ENCODE data around the gene WDR4.

Gene WDR4

DNA sequence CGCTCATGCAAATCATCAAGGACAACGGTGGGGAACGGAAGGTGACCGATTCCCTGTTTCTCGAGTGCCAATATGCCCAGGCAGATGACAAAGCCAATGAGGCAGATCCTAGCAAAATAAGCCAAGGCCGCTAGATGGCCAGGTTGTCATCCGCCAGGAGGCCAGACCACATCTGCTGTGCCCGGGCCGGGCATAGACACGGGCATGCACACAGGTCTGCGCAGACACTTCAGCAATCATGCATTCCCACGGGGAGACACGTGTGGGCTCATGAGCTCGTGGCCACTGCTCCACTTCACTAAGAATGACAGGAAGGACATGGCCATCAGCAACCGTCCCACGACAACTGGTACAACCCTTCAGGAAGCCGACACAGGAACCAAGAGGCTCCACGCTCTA, 23.4 kb downstream of the WDR4 start:
- Histone ChIP-seq H3K18ac (ENCODE audit: low read length) (no peak overlapping the region), H3K79me1 (ENCODE audit: low read length) (no peaks in the 10 kb centered on the region), H3K4me3 (ENCODE audit: low read depth, low read length) (peak overlapping the region; percentile 8), H4K8ac (ENCODE audit: low read depth, low read length) (no peak overlapping the region), H3K27me3 (ENCODE audit: insufficient read depth, low read length) (no peaks in the 10 kb centered on the region), H2AFZ (ENCODE audit: insufficient read depth, low read length, poor library complexity) (no peak overlapping the region), H4K12ac (ENCODE audit: low read depth, low read length) (no peak overlapping the region), H3K27ac (ENCODE audit: low read depth, low read length) (no peak overlapping the region), H2BK120ac (ENCODE audit: insufficient read depth, low read length, poor library complexity) (no peak overlapping the region), H3K9ac (ENCODE audit: low read length) (no peak overlapping the region), H3K4me1 (ENCODE audit: control insufficient read depth in 1 of 2, insufficient read depth in 2 of 2, low read length in 2 of 2) (no peaks in the 10 kb centered on the region), H3K23ac (ENCODE audit: low read length) (no peak overlapping the region), H3K4me2 (ENCODE audit: low read length) (no peak overlapping the region), H4K91ac (ENCODE audit: low read depth, low read length) (no peak overlapping the region), H2BK12ac (ENCODE audit: low read length) (no peak overlapping the region), H2BK5ac (ENCODE audit: low read depth, low read length, poor library complexity) (no peak overlapping the region), H3K4ac (ENCODE audit: low read depth, low read length) (no peak overlapping the region), H3K9me3 (ENCODE audit: insufficient read depth, low read depth, low read length) (peaks cover 2% of the 10 kb centered on the region), H3K36me3 (ENCODE audit: control insufficient read depth in 1 of 2, insufficient read depth in 2 of 2, low read length in 2 of 2) (peaks cover 87 to 88% of the 10 kb centered on the region in 2 experiments), H3K14ac (ENCODE audit: low read length) (no peak overlapping the region), H2AK5ac (ENCODE audit: low read length) (no peak overlapping the region), H3K79me2 (ENCODE audit: control insufficient read depth, insufficient read depth, low read length, poor library complexity) (no peaks in the 10 kb centered on the region)
- WGBS (ENCODE audit: extremely low coverage, insufficient coverage, insufficient read length), result no CpG with 5 or more reads among the region's 18 CpGs
- no peak for DNase-seq

DNA sequence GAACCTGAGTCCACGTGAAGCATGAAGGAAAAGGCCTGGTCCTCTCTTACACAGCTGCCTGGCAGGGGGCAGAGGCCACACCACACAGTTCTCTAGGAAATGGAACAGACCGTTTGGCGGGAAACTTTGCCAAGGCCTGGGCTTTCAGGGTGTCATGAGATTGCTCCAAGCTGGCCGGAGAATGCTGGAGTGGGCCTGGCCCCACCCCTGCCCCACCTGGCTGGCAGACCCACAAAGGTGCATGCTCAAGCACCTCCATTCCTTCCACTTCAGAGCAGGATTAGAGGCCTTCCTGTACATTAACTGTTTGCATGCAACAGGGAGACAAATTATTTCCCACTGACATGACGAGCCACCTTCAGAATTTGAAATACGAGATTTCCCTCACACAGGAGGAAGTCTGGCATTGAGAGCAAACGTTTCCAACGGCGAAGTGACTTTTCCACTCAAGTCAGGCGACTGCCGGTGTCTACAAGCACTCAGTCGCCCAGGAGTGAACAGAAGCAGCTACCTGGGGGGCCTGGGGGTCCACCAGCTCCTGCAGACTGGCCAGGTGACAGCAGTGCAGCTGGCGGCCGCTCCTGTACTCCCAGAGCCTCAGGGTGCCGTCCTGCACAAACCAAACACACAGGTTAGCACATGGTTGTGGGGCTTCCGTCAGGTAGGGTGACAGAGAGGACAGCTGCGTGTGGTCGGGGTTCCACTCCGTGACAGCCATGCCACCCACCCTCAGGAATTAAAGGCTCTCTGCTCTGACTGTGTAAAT, 24.0 kb downstream of the WDR4 start:
- H2AK5ac ChIP-seq (ENCODE audit: low read length), result no peak overlapping the region
- no peak overlapping the region for H3K14ac ChIP-seq (ENCODE audit: low read length)
- no peaks in the 10 kb centered on the region for H3K4me1 ChIP-seq (ENCODE audit: control insufficient read depth in 1 of 2, insufficient read depth in 2 of 2, low read length in 2 of 2)
- no peaks in the 10 kb centered on the region for H3K79me1 ChIP-seq (ENCODE audit: low read length)
- no peaks in the 10 kb centered on the region for H3K27me3 ChIP-seq (ENCODE audit: insufficient read depth, low read length)
- H2BK120ac ChIP-seq (ENCODE audit: insufficient read depth, low read length, poor library complexity), result no peak overlapping the region
- H4K8ac ChIP-seq (ENCODE audit: low read depth, low read length), result no peak overlapping the region
- no peak overlapping the region for H4K12ac ChIP-seq (ENCODE audit: low read depth, low read length)
- no peak overlapping the region for H3K4me2 ChIP-seq (ENCODE audit: low read length)
- H2BK5ac ChIP-seq (ENCODE audit: low read depth, low read length, poor library complexity), result no peak overlapping the region
- H3K27ac ChIP-seq (ENCODE audit: low read depth, low read length), result no peak overlapping the region
- H3K4ac ChIP-seq (ENCODE audit: low read depth, low read length), result no peak overlapping the region
- no peak for DNase-seq
- H3K9me3 ChIP-seq (ENCODE audit: insufficient read depth, low read depth, low read length), result peaks cover under 1% of the 10 kb centered on the region
- H3K36me3 ChIP-seq (ENCODE audit: control insufficient read depth in 1 of 2, insufficient read depth in 2 of 2, low read length in 2 of 2), result peaks cover 88 to 90% of the 10 kb centered on the region in 2 experiments
- no peak overlapping the region for H2AFZ ChIP-seq (ENCODE audit: insufficient read depth, low read length, poor library complexity)
- no peak overlapping the region for H3K23ac ChIP-seq (ENCODE audit: low read length)
- H3K79me2 ChIP-seq (ENCODE audit: control insufficient read depth, insufficient read depth, low read length, poor library complexity), result no peaks in the 10 kb centered on the region
- H4K91ac ChIP-seq (ENCODE audit: low read depth, low read length), result no peak overlapping the region
- no peak overlapping the region for H3K9ac ChIP-seq (ENCODE audit: low read length)
- H3K4me3 ChIP-seq (ENCODE audit: low read depth, low read length), result no peak overlapping the region
- H3K18ac ChIP-seq (ENCODE audit: low read length), result no peak overlapping the region
- H2BK12ac ChIP-seq (ENCODE audit: low read length), result no peak overlapping the region
- no CpG with 5 or more reads among the region's 19 CpGs for WGBS (ENCODE audit: extremely low coverage, insufficient coverage, insufficient read length)

DNA sequence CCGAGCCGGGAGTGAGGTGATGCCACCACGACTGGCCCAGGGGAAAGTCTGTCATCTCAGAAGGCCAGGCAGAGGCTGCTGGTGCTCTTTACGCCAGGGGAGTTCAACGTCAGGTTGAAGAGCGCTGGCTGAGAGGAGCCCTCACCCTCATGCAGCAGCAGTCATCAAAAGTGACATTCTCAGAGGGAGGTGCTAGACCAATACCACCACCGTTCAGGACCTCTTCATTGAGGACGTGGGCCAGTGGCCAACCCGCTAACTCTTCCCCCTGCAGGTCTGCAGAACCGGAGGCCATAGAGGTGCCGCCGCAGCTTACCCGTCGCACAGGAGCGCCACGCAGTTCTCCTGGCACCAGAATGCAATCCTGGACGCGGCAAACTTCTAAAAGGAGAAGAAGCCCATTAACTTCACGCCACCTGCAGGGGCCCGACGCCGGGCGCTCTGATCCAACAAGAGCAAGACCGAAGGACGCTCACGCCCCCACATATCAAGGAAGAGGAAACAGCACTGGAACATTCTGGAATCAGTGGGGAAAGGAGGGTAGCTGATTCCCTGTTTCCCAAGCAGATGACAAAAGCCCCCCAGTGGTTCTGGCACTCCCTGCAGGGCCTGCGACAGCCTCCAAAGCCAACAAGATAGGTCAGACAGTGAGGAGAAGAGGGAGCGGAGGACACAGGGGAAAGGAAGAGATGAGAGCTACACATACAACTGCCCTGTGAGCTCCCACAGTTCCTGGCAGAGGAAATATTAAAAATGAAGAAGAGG, 24.9 kb downstream of the WDR4 start:
- no peak overlapping the region for H3K9ac ChIP-seq (ENCODE audit: low read length)

DNA sequence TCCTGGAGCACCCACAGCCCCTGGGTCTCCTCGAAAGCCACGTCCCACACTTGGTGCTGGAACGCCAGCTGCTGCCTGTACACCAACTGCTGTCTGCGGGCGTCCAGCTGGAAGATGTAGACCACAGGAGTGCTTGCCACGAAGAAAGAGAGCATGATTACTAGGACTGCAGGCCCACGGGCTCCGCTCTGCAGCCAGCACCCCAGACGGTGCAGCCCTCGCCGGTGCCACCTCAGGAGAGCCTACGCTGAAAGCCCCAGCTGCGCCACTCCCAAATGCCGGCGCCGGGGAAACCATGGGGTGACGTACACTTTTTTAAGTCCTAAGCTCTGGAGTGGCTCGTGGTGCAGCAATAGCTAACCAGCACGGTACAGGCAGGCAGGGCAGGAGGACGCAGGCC, 25.7 kb downstream of the WDR4 start:
- no peaks in the 10 kb centered on the region for H3K9me3 ChIP-seq (ENCODE audit: insufficient read depth, low read depth, low read length)
- H2AK5ac ChIP-seq (ENCODE audit: low read length), result no peak overlapping the region
- H3K79me1 ChIP-seq (ENCODE audit: low read length), result no peaks in the 10 kb centered on the region
- H3K4me3 ChIP-seq (ENCODE audit: low read depth, low read length), result no peak overlapping the region
- no peak overlapping the region for H3K27ac ChIP-seq (ENCODE audit: low read depth, low read length)
- H3K27me3 ChIP-seq (ENCODE audit: insufficient read depth, low read length), result no peaks in the 10 kb centered on the region
- H3K4me2 ChIP-seq (ENCODE audit: low read length), result no peak overlapping the region
- no peak overlapping the region for H4K8ac ChIP-seq (ENCODE audit: low read depth, low read length)
- no peak overlapping the region for H2BK120ac ChIP-seq (ENCODE audit: insufficient read depth, low read length, poor library complexity)
- H2BK12ac ChIP-seq (ENCODE audit: low read length), result no peak overlapping the region
- no peak for DNase-seq
- H3K36me3 ChIP-seq (ENCODE audit: control insufficient read depth in 1 of 2, insufficient read depth in 2 of 2, low read length in 2 of 2), result peaks cover 89 to 91% of the 10 kb centered on the region in 2 experiments
- H4K91ac ChIP-seq (ENCODE audit: low read depth, low read length), result no peak overlapping the region
- no peak overlapping the region for H3K14ac ChIP-seq (ENCODE audit: low read length)
- no peaks in the 10 kb centered on the region for H3K4me1 ChIP-seq (ENCODE audit: control insufficient read depth in 1 of 2, insufficient read depth in 2 of 2, low read length in 2 of 2)
- no peak overlapping the region for H3K23ac ChIP-seq (ENCODE audit: low read length)
- no peak overlapping the region for H2BK5ac ChIP-seq (ENCODE audit: low read depth, low read length, poor library complexity)
- no peaks in the 10 kb centered on the region for H3K79me2 ChIP-seq (ENCODE audit: control insufficient read depth, insufficient read depth, low read length, poor library complexity)
- H3K18ac ChIP-seq (ENCODE audit: low read length), result no peak overlapping the region
- WGBS (ENCODE audit: extremely low coverage, insufficient coverage, insufficient read length), result no CpG with 5 or more reads among the region's 20 CpGs
- H4K12ac ChIP-seq (ENCODE audit: low read depth, low read length), result no peak overlapping the region
- H2AFZ ChIP-seq (ENCODE audit: insufficient read depth, low read length, poor library complexity), result no peak overlapping the region
- no peak overlapping the region for H3K4ac ChIP-seq (ENCODE audit: low read depth, low read length)
- H3K9ac ChIP-seq (ENCODE audit: low read length), result no peak overlapping the region

More for the DNA sequence above, 24.9 kb downstream of the WDR4 start:
- Histone ChIP-seq H3K79me2 (ENCODE audit: control insufficient read depth, insufficient read depth, low read length, poor library complexity) (no peaks in the 10 kb centered on the region), H3K9me3 (ENCODE audit: insufficient read depth, low read depth, low read length) (no peaks in the 10 kb centered on the region), H4K12ac (ENCODE audit: low read depth, low read length) (no peak overlapping the region), H3K4me1 (ENCODE audit: control insufficient read depth in 1 of 2, insufficient read depth in 2 of 2, low read length in 2 of 2) (no peaks in the 10 kb centered on the region), H3K79me1 (ENCODE audit: low read length) (no peaks in the 10 kb centered on the region), H2AK5ac (ENCODE audit: low read length) (no peak overlapping the region), H4K91ac (ENCODE audit: low read depth, low read length) (no peak overlapping the region), H3K23ac (ENCODE audit: low read length) (no peak overlapping the region), H3K27ac (ENCODE audit: low read depth, low read length) (no peak overlapping the region), H3K4me3 (ENCODE audit: low read depth, low read length) (no peak overlapping the region), H3K18ac (ENCODE audit: low read length) (no peak overlapping the region), H3K4me2 (ENCODE audit: low read length) (no peak overlapping the region), H2BK5ac (ENCODE audit: low read depth, low read length, poor library complexity) (no peak overlapping the region), H2BK12ac (ENCODE audit: low read length) (no peak overlapping the region), H3K14ac (ENCODE audit: low read length) (no peak overlapping the region), H3K27me3 (ENCODE audit: insufficient read depth, low read length) (no peaks in the 10 kb centered on the region), H2AFZ (ENCODE audit: insufficient read depth, low read length, poor library complexity) (no peak overlapping the region), H3K4ac (ENCODE audit: low read depth, low read length) (no peak overlapping the region), H3K36me3 (ENCODE audit: control insufficient read depth in 1 of 2, insufficient read depth in 2 of 2, low read length in 2 of 2) (peaks cover 89 to 91% of the 10 kb centered on the region in 2 experiments), H4K8ac (ENCODE audit: low read depth, low read length) (no peak overlapping the region), H2BK120ac (ENCODE audit: insufficient read depth, low read length, poor library complexity) (no peak overlapping the region)
- DNase-seq, result no peak
- WGBS (ENCODE audit: extremely low coverage, insufficient coverage, insufficient read length), result no CpG with 5 or more reads among the region's 28 CpGs

Measured in trophoblast cell (in vitro differentiated cells and primary cell).